Rectal smooth muscle tissue (tissue), 1 donor: Measurements from ENCODE around the gene IFI44L.
A peak's percentile ranks its signal among the peaks of the same experiment; 100 is the strongest.

Source experiments
- H3K27ac ChIP-seq: one replicate; pipeline ENCODE4 v1.7.0; 2013; ENCODE audit warnings: low read depth, low read length, inconsistent platforms
- H3K27me3 ChIP-seq: one replicate; pipeline ENCODE4 v1.7.0; 2013; ENCODE audit warnings: low read length; ENCODE audit not compliant: control insufficient read depth, insufficient read depth
- H3K36me3 ChIP-seq: one replicate; pipeline ENCODE4 v1.7.0; 2013; ENCODE audit warnings: low read length; ENCODE audit not compliant: control insufficient read depth, insufficient read depth
- H3K4me1 ChIP-seq: one replicate; pipeline ENCODE4 v1.7.0; 2013; ENCODE audit warnings: low read length; ENCODE audit not compliant: control insufficient read depth, insufficient read depth
- H3K4me3 ChIP-seq: one replicate; pipeline ENCODE4 v1.7.0; 2013; ENCODE audit warnings: low read length
- H3K9ac ChIP-seq: one replicate; pipeline ENCODE4 v1.7.0; 2013; ENCODE audit warnings: low read length

The IFI44L gene

GRCh38 chr1:78649628-78650027 is 29.4 kb downstream of the IFI44L start, which contains the start of gene IFI44:
TSS of gene IFI44 (plus strand) at chr1:78649831. CDS start at chr1:78650196, 365 bp downstream.
- Histone ChIP-seq H3K4me3 (peak within 1 kb of the TSS; percentile 57), H3K27me3 (no peaks in the 10 kb centered on the region), H3K36me3 (no peaks in the 10 kb centered on the region), H3K9ac (no peak within 1 kb of the TSS), H3K4me1 (peaks cover 2% of the 10 kb centered on the region), H3K27ac (no peak within 1 kb of the TSS)

- H3K4me1 ChIP-seq = peaks cover 2% of the 10 kb centered on the region
- H3K36me3 ChIP-seq = no peaks in the 10 kb centered on the region
- no peaks in the 10 kb centered on the region for H3K27me3 ChIP-seq
- no peak overlapping the region for H3K27ac ChIP-seq
- H3K4me3 ChIP-seq = peak overlapping the region; percentile 57
- H3K9ac ChIP-seq = no peak overlapping the region
Measured at GRCh38 chr1:78650114-78650660, 29.9 kb downstream of the IFI44L start.

- Histone ChIP-seq H3K36me3 (no peaks in the 10 kb centered on the region), H3K27me3 (no peaks in the 10 kb centered on the region), H3K4me3 (peak overlapping the region; percentile 57), H3K4me1 (peaks cover 2% of the 10 kb centered on the region), H3K9ac (no peak overlapping the region), H3K27ac (no peak overlapping the region)
Measured at GRCh38 chr1:78651241-78651640, 31.0 kb downstream of the IFI44L start.

GRCh38 chr1:78652019-78652560 is 31.8 kb downstream of the IFI44L start:
- Histone ChIP-seq H3K27me3 (no peaks in the 10 kb centered on the region), H3K36me3 (no peaks in the 10 kb centered on the region), H3K27ac (no peak overlapping the region), H3K4me3 (peak overlapping the region; percentile 12), H3K4me1 (peaks cover 2% of the 10 kb centered on the region), H3K9ac (no peak overlapping the region)

- H3K27me3 ChIP-seq = no peaks in the 10 kb centered on the region
- H3K27ac ChIP-seq = no peak overlapping the region
- no peak overlapping the region for H3K4me3 ChIP-seq
- no peak overlapping the region for H3K9ac ChIP-seq
- H3K36me3 ChIP-seq = no peaks in the 10 kb centered on the region
- no peaks in the 10 kb centered on the region for H3K4me1 ChIP-seq
Measured at GRCh38 chr1:78658901-78659300, 38.7 kb downstream of the IFI44L start.

- Histone ChIP-seq H3K36me3 (no peaks in the 10 kb centered on the region), H3K4me1 (no peaks in the 10 kb centered on the region), H3K27ac (no peak overlapping the region), H3K27me3 (no peaks in the 10 kb centered on the region), H3K4me3 (no peak overlapping the region), H3K9ac (no peak overlapping the region)
Measured at GRCh38 chr1:78663923-78664322, 43.7 kb downstream of the IFI44L start.

GRCh38 chr1:78664763-78665162 is 44.5 kb downstream of the IFI44L start:
- no peaks in the 10 kb centered on the region for H3K36me3 ChIP-seq
- no peak overlapping the region for H3K4me3 ChIP-seq
- no peak overlapping the region for H3K27ac ChIP-seq
- no peaks in the 10 kb centered on the region for H3K4me1 ChIP-seq
- no peaks in the 10 kb centered on the region for H3K27me3 ChIP-seq
- no peak overlapping the region for H3K9ac ChIP-seq

GRCh38 chr1:78665809-78666208 is 45.6 kb downstream of the IFI44L start:
- Histone ChIP-seq H3K9ac (no peak overlapping the region), H3K4me1 (no peaks in the 10 kb centered on the region), H3K4me3 (no peak overlapping the region), H3K27ac (no peak overlapping the region), H3K27me3 (no peaks in the 10 kb centered on the region), H3K36me3 (no peaks in the 10 kb centered on the region)

- no peak overlapping the region for H3K9ac ChIP-seq
- no peak overlapping the region for H3K27ac ChIP-seq
- no peak overlapping the region for H3K4me3 ChIP-seq
- no peaks in the 10 kb centered on the region for H3K4me1 ChIP-seq
- no peaks in the 10 kb centered on the region for H3K27me3 ChIP-seq
- H3K36me3 ChIP-seq = no peaks in the 10 kb centered on the region
Measured at GRCh38 chr1:78667939-78668338, 47.7 kb downstream of the IFI44L start.

- H3K27me3 ChIP-seq = no peaks in the 10 kb centered on the region
- H3K27ac ChIP-seq = no peak overlapping the region
- H3K36me3 ChIP-seq = no peaks in the 10 kb centered on the region
- no peak overlapping the region for H3K4me3 ChIP-seq
- no peaks in the 10 kb centered on the region for H3K4me1 ChIP-seq
- H3K9ac ChIP-seq = no peak overlapping the region
Measured at GRCh38 chr1:78668427-78668826, 48.2 kb downstream of the IFI44L start.

- Histone ChIP-seq H3K36me3 (no peaks in the 10 kb centered on the region), H3K27ac (no peak overlapping the region), H3K27me3 (no peaks in the 10 kb centered on the region), H3K4me3 (no peak overlapping the region), H3K9ac (no peak overlapping the region), H3K4me1 (no peaks in the 10 kb centered on the region)
Measured at GRCh38 chr1:78672428-78672827, 52.2 kb downstream of the IFI44L start.

- Histone ChIP-seq H3K4me1 (no peaks in the 10 kb centered on the region), H3K27ac (no peak overlapping the region), H3K27me3 (no peaks in the 10 kb centered on the region), H3K36me3 (no peaks in the 10 kb centered on the region), H3K9ac (no peak overlapping the region), H3K4me3 (no peak overlapping the region)
Measured at GRCh38 chr1:78673120-78673519, 52.9 kb downstream of the IFI44L start.

- no peak overlapping the region for H3K27ac ChIP-seq
- no peaks in the 10 kb centered on the region for H3K36me3 ChIP-seq
- H3K4me1 ChIP-seq = no peaks in the 10 kb centered on the region
- no peaks in the 10 kb centered on the region for H3K27me3 ChIP-seq
- H3K4me3 ChIP-seq = no peak overlapping the region
- H3K9ac ChIP-seq = no peak overlapping the region
Measured at GRCh38 chr1:78676347-78676982, 56.2 kb downstream of the IFI44L start.
